GM19239 (cell line): ENCODE measurements around the gene EMP2.
"Not testable (repeated sequence)": the region's sequence is repeated elsewhere in the genome, so short reads cannot be mapped to it uniquely, and the experiment has no call there.

Experiments
- DNase-seq: peaks from one replicate; pipeline ENCODE4 v3.0.0; 2011; ENCODE audit warnings: low spot score; ENCODE audit not compliant: insufficient read length
- FAIRE-seq: peaks from 2 replicates; lab custom pipeline; 2011; peaks lifted over from hg19 to GRCh38; lab: Jason Lieb, UNC

EMP2 gene

GRCh38 chr16:10556236-10556635 is 24.2 kb downstream of the EMP2 start:
- FAIRE-seq (no peak), DNase-seq (no peak)

- FAIRE-seq: no peak
Observed at GRCh38 chr16:10554569-10554968, 25.8 kb downstream of the EMP2 start.

GRCh38 chr16:10552998-10553491 is 27.4 kb downstream of the EMP2 start:
- FAIRE-seq (peak; percentile 82), DNase-seq (peak; percentile 85)

More at GRCh38 chr16:10554569-10554968, 25.8 kb downstream of the EMP2 start:
- DNase-seq: no peak

DNA sequence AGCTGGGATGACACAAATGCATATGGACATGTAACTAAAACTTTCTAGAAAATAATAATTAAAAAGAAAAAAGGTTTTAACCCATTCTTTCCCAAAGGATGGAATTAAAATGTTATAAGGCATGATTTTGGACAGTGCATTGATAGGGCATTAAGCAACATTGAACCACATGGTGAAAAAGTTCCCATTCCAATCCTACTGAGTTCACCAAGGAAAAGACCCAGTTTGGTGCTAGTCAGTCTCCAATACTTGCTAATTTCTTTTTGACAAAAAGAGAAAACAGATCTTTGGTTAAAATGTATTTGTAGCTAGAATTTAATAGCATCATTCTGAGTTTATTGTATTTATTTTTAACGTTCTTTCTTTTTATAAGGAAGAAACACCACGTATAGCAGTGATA is 28.1 kb downstream of the EMP2 start:
- DNase-seq: no peak
- FAIRE-seq: no peak

DNA sequence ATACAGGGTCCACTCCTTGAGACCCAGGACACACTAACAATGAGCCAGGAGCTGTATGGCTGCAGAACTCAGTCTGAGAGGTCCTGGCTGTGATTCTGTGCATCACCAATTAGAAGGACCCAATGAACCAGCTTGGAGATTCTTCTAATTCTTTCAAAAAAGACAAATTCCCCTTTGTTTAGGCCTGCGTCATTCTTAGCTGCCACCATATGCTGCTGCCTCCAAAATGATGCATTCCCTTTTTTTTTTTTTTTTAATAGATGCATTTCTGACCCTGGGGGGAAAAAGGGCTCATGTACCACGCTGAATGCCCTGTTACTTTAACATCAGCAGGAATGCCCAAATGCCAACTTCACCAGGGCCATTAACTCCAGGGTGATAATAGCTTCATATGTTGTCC is 28.5 kb downstream of the EMP2 start:
- DNase-seq (no peak), FAIRE-seq (no peak)

DNA sequence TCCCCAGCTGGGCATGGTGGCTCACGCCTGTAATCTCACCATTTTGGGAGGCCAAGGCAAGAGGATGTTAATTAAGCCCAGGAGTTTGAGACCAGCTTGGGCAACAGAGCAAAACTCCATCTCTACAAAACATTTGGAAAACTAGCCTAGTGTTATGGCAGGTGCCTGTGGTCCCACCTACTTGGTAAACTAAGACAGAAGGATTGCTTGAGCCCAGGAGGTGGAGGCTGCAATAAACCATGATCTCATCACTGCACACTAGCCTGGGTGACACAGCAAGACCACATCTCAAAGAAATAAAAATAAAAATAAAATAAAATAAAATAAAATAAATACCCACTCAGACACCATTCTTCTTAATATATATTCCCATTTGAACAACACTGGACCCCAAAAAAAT is 32.0 kb downstream of the EMP2 start:
- no peak for DNase-seq
- no peak for FAIRE-seq

GRCh38 chr16:10547708-10548107 is 32.7 kb downstream of the EMP2 start:
- no peak for DNase-seq
- FAIRE-seq: no peak

DNA sequence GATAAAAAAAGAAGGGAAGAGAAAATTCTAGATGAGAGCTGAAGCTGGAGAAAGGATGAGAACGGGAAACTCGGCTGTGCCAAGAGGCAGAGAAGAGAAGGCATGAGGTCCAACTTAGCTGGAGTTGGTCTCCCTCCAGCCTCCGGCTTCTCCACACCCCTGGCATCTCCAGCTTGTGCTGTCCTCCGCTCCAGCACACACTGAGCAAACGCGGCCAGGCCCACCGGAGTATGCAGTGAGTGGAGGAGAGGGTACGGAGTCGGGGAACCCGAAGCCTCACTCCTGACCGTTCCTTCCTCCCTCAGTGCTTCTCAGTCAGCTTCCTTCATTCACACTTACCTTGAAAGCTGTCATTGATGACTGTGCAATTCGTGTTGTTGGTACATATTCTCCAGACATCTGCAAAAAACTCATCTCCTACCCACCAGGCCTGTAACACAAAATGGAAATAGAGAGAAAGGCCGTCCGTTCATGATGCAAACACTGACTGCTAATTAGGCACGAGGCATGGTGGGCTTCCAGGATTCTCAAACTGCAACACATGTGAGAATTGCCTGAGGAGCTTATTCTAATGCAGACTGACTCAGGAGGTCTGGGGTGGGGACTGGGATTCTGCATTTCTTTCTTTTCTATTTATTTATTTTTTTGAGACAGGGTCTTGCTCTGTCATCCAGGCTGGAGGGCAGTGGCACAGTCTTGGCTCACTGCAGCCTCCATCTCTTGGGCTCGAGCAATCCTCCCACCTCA is 37.0 kb downstream of the EMP2 start:
- DNase-seq: no peak

DNA sequence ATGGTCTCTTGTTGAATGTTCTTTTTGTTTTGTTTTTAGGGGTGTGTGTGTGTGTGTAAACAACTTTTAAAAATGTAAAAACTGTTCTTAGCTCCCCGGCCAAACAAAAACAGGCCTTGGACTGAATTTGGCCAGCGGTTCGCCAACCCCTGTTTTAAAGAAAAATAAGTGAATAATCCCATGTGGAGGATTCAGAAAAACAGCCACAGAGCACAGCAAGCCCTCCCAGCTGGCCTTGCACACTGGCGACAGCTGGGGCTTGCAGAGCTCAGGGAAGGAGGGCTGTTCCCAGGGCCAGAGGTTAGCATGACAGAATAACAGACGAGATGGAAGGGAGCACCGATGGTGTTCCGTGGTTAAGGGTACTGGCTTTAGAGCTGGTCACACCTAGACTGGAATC is 39.0 kb downstream of the EMP2 start:
- FAIRE-seq (no peak), DNase-seq (no peak)

More for the DNA sequence above, 37.0 kb downstream of the EMP2 start:
- no peak for FAIRE-seq

DNA sequence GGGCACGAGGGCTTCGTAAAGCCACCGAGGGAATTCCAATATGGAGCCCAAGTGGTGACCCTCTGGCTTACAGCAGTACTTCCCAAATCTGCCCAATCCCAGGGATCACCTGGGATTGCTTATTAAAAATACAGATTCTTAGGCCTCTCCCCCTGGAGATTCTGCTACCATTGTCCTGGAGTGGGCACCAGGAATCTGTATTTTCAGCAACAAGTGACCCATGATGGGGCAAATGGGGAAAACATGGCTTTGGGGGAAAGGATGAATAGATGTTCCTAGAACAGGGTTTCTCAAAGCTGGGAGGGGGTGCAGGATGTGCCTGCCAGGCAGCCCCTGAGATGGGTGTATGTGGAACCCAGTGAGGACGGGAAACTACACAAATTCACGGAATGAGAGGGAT is 40.6 kb downstream of the EMP2 start:
- DNase-seq (no peak), FAIRE-seq (no peak)

- DNase-seq: no peak
- FAIRE-seq: no peak
Observed at GRCh38 chr16:10539236-10539635, 41.2 kb downstream of the EMP2 start.

DNA sequence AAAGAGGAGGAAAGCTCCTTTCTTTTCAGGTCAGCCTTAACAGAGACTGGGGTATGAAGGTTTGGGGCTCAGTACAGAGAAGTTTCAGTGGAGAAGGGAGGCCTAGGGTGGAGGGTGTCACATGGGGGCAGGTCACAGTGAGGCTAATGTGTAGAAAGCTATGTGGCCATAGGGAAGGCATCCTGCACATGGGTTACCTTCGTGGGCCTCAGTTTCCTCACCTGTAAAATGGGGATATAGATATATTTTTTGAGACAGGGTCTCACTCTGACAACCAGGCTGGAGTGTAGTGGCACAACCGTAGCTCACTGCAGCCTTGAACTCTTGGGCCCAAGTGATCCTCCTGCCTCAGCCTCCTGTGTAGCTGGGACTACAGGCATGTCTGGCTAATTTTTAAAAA is 41.8 kb downstream of the EMP2 start:
- no peak for FAIRE-seq
- DNase-seq: no peak

DNA sequence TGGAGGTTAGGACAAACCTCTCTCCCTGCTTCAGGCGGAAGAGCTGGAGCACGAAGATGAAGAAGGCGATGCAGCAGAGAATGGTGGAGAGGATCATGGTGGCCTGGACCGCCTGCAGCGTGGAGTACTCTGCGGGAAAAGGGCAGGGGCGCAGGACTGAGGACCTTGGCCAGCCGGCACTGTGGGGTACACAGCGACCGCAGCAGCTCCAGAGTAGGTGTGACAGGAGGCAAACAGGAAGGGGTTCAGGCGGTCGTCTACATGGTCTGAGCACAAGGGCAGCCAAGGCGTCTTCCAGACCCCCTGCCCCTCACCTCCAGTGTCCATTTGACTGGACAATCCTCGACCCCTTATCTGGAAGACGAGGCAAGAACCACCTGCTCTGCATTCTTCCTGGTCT is 42.5 kb downstream of the EMP2 start:
- DNase-seq: no peak
- no peak for FAIRE-seq

- no peak for DNase-seq
- FAIRE-seq: no peak
Observed at GRCh38 chr16:10536814-10537389, 43.5 kb downstream of the EMP2 start.

- not testable (repeated sequence) for FAIRE-seq
Observed at GRCh38 chr16:10536328-10536727, 44.1 kb downstream of the EMP2 start.

DNA sequence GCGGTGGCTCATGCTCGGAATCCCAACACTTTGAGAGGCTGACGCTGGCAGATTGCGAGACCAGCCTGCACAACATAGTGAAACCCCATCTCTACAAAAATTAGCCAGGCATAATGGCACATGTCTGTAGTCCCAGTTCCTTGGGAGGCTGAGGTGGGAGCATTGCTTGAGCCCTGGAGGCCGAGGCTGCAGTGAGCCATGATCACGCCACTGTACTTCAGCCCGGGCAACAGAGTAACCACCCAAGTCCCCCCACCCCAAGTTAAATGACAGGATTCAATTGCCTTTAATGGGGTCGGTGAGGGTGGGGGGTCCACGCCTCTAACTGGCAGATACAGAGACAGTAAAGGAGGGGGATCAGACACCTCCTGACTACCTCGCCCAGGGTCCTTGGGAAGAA is 44.9 kb downstream of the EMP2 start:
- DNase-seq (no peak), FAIRE-seq (no peak)

More at GRCh38 chr16:10536328-10536727, 44.1 kb downstream of the EMP2 start:
- DNase-seq: not testable (repeated sequence)

DNA sequence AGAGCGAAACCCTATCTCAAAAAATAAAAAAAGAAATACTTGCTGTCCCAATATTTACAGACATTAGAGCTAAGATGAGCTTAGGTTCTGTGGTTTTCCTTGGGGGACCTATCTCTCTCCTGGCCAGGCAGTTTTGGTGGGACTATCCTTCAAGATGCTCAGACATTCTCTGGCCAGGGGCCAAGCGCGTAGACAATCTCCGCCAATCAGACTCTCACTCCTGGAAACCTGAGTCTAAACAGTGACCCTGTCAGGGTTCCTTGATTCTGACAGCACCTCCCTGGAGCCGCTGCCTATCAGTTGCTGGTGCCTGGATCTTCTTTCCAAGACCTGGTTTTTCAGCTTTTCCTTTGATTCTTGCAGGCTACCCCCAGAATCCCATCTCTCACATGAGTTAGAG is 45.6 kb downstream of the EMP2 start:
- no peak for DNase-seq
- no peak for FAIRE-seq

DNA sequence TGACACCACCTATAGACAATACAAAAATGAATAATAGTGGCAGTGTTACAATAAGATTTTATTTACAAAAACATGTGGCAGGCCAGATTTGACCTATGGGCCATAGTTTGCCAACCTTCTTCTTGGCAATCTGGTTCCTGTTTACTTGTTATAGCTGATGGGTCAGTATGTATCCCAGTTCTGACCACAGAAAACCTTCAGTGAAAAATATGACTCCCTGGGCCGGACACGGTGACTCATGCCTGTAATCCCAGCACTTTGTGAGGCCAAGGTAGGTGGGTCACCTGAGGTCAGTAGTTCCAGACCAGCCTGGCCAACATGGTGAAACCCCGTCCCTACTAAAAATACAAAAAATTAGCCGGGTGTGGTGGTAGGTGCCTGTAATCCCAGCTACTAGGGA is 46.8 kb downstream of the EMP2 start:
- not testable (repeated sequence) for FAIRE-seq

DNA sequence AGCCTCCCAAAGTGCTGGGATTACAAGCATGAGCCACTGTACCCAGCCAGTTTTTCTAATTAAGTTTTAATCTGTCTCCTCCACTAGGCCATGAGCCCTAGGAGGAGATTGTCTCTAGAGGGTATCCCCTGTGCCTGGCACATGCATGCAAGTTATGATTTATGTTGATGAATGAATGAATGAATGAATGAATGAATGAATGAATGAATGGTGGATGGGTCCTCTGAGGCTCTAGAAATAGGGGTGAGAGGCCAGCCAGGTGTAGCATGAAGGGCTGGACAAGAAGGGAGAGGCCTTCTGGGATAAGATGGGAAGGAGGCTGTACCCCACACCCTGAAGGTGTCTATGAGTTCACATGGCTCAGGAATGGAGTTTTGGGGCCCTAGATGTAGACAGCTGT is 48.8 kb downstream of the EMP2 start:
- no peak for FAIRE-seq
- DNase-seq: no peak

More for the DNA sequence above, 46.8 kb downstream of the EMP2 start:
- not testable (repeated sequence) for DNase-seq

DNA sequence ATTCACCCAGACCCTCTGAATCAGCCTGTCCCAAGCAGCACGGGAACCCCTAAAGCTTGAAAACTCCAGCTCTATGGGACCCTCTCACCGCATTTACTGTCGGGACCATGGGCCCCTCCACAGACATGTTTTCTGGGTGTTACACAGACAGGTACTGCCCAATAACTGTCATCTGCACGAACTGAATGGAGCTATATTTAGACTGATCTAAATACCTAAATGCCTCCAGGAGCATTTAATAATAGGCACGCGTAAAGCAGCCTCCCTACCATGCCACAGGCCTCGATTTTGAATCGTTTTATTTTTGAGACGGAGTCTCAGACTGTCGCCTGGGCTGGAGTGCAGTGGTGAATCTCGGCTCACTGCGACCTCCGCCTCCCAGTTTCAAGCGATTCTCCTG is 49.7 kb downstream of the EMP2 start:
- DNase-seq: no peak
- FAIRE-seq: no peak

DNA sequence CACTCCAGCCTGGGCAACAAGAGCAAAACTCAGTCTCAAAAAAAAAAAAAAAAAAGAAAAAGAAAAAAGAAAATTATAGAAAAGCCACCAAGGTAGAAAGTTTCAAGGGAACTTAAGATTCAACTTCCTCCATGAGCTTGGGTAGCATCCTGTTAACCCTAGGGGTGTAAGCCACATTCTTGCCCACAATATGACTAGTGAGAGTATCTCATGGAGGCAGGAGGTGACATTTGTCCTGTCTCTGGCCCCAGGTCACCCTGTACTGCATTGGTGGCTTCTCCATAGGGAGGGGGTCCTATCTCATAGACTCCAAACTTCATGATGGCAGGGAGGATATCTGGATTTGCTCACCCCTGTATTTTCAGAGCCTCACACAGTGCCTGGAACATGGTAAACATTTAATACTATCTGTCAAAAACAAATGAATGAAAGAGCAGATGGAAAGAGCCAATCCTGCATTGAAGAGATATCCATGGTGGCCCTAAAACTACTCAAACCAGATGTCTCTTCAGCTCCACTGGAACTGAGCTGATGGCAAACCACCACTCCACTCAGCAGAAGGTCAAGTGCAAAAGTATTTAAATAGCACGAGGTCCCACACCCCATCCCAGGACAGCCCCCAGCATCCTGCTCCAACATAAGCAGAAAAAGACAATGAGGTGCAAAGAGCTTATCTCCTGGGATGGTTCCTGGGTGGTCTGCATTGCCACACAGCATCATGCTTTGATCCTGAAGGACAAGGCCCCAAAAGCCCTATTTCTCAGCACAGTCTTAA is 50.3 kb downstream of the EMP2 start:
- DNase-seq (no peak), FAIRE-seq (no peak)
